ENCODE data around the gene XIRP1.

DNA sequence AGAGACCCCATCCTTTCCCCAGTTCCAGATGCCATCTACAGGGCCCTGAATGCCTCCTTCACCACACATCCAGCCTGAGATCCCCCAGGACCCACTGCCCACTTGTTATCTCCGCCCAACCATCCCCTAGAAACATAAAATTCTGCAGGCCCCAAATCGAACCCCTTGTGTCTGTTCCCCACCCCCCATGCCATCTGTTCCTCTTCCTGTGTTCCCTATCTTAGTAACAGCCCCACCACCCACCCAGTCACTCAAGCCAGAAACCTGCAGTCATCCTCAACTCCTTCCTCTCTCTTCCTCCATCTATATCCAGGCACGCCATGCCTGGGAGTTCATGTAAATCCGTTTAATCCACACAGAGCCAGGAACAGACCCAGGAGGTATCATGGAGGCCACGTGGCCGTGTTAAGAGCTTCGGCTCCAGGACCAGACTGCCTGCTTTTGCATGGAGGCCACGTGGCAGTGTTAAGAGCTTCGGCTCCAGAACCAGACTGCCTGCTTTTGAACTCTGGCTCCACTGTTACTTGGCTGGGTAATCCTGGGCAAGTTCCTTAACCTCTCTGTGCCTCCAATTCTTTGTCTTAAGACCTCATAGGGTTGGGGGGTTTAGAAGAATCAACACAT is 43.8 kb downstream of the XIRP1 start:
- TF ChIP-seq POLR2A (IDR thresholded peaks at IDR 0.05): no peak
- TF ChIP-seq, protein P1, sequence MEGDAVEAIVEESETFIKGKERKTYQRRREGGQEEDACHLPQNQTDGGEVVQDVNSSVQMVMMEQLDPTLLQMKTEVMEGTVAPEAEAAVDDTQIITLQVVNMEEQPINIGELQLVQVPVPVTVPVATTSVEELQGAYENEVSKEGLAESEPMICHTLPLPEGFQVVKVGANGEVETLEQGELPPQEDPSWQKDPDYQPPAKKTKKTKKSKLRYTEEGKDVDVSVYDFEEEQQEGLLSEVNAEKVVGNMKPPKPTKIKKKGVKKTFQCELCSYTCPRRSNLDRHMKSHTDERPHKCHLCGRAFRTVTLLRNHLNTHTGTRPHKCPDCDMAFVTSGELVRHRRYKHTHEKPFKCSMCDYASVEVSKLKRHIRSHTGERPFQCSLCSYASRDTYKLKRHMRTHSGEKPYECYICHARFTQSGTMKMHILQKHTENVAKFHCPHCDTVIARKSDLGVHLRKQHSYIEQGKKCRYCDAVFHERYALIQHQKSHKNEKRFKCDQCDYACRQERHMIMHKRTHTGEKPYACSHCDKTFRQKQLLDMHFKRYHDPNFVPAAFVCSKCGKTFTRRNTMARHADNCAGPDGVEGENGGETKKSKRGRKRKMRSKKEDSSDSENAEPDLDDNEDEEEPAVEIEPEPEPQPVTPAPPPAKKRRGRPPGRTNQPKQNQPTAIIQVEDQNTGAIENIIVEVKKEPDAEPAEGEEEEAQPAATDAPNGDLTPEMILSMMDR (IDR thresholded peaks at IDR 0.05): no peak
- no peak for TF ChIP-seq POLR2AphosphoS5 (IDR thresholded peaks at IDR 0.05)
- no peak for TF ChIP-seq EP300 (IDR thresholded peaks at IDR 0.05; ENCODE audit: low read depth)
